Mammary epithelial cell (primary cell): ENCODE measurements around the gene NFATC3.
A peak's percentile ranks its signal among the peaks of the same experiment; 100 is the strongest.

ENCODE experiments used
- CTCF ChIP-seq, 2 donors: IDR thresholded peaks in 1 of 2; conservative IDR thresholded peaks in 1 of 2; 2 replicates each; pipeline ENCODE4 v1.5.1; 2011 to 2012; ENCODE audit warnings: inconsistent platforms in 2 of 2, low read length in 2 of 2, mild to moderate bottlenecking in 2 of 2, control low read depth in 1 of 2, low read depth in 1 of 2; ENCODE audit not compliant: insufficient read depth in 1 of 2; ENCODE audit errors: extremely low read depth in 1 of 2
- EZH2 ChIP-seq: IDR thresholded peaks from 2 replicates; pipeline ENCODE4 v1.6.1; 2012; ENCODE audit warnings: low read length, inconsistent platforms, borderline replicate concordance

GRCh38 chr16:68235108-68235886 lies 150.1 kb downstream of the NFATC3 start:
- TF ChIP-seq CTCF (conservative IDR thresholded peaks at IDR 0.05 in 1 of 2, IDR thresholded peaks at IDR 0.05 in 1 of 2; ENCODE audit: extremely low read depth in 1 of 2, insufficient read depth in 1 of 2, low read depth in 1 of 2, low read length in 2 of 2): peak; percentile 5 to 47
- TF ChIP-seq EZH2: no peak
